Stimulated activated CD4-positive, alpha-beta T cell treated with anti-CD3 and anti-CD28 coated beads, TNF-alpha, amount 100 ng/mL, for 24 hours (primary cell): ENCODE data around the gene NTRK2.

Experiments used
- DNase-seq, 3 experiments: peaks; one replicate each; pipeline ENCODE4 v3.0.0-alpha.2; 2020; ENCODE audit warnings: low read depth in 3 of 3

NTRK2 gene

GRCh38 chr9:84736081-84736480, 66.6 kb downstream of the NTRK2 start:
- DNase-seq = no peak

DNA sequence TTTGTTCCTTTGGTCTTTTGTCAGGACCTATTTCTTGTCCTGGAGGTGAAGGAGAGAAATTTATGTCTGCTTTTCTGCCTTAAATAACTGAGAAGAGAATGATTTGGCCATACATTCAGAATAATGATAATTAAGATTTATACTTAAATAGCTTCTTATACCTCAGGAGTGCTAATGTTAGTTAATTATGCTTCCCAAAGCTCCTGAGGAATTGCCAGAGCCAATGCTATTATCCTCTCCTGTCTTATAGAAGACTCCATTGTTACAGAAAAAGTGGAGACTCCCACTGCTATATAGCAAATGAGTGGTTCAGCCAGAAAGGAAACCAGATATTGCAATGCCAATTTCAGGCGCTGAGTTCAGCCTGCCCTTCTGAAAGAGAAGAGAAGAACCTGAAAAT, 67.0 kb downstream of the NTRK2 start:
- DNase-seq = no peak

DNA sequence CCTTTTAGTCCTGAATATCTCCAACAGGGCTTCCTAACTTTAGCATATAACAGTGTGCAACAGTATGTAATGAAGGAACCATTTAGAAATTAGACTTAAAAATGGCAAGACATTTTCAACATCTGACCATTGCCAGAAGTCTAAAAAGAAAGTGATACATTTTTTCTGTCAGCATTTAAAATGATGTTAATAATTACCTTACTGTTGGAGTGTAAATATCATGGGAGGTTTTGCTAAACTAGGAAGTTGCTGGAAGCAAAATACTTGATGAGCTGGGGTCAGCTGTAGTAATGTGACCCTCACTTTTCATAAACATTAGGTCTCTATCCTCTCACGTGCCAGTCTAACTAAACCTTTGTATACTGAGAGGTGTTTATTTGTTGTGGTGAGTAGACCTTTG, 68.8 kb downstream of the NTRK2 start:
- DNase-seq = no peak

DNA sequence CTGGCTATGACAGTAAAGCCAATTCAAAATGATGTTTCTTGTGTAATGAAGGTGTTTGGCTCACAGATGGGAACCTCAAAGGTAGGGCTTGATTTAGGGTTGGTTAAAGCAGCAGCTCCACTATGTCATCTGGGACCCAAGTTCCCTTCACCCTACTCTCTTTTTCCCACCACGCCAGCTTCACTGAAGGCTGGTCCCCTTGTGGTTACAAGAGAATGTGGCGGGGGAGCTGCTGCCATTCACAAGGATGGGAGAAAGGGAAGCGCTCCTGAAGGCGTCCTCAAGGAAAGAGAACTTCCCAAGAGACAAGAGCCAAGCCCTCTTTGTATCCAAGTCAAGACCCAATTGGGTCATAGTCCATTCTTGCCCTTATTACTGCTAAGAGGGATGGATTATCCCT, 72.7 kb downstream of the NTRK2 start:
- no peak for DNase-seq

DNA sequence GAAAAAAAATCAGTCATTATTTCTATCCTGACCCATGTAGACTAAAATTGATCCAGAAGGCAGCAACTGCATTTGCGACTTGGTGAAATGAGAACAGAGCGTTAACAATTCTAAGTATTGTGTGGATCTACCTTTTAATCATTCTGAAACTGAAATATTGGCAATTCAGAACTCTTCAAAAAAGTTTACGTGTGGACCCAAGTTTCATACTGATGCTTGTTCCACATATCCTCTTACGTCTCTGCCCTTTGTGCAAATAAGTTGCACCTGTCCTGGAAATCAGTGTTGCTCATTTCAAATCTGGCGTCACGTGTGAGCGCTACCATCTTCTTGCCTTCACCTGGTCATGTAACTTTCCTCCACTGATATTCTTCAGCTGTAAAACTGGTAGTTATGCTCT, 74.7 kb downstream of the NTRK2 start:
- no peak for DNase-seq

GRCh38 chr9:84744726-84745125, 75.2 kb downstream of the NTRK2 start:
- no peak for DNase-seq

GRCh38 chr9:84748112-84748511, 78.6 kb downstream of the NTRK2 start:
- no peak for DNase-seq

DNA sequence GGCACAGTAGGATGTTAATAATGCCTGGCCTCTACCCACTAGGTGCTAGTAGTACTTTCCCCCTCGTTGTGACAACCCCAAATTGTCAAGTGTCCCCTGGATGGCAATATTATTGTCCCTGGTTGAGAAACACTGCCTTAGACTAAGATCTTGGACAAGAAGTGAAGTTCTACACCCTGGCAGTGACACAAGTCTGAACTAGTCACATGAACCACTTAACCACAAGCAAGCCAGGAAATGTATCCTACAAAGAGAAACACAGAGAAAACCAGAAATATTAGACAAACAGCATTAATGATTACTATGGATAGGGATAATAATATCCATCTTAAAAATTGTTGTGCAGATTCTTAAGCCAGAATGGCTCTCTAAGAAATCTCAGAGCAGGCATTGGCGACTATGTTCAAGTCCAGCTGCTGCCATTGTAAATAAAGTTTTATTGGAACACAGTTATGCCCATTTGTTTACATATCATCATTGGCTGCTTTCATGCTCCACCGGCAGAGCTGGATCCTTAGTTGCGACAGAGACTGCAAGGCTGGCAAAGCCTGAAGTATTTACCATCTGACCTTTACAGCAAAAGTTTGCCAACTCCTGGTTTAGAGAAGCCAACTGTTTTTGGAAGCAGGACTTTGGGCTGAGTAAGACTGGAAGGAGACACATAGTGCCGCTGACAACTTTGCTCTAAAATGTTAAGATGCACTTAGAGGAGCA, 80.8 kb downstream of the NTRK2 start:
- no peak for DNase-seq

DNA sequence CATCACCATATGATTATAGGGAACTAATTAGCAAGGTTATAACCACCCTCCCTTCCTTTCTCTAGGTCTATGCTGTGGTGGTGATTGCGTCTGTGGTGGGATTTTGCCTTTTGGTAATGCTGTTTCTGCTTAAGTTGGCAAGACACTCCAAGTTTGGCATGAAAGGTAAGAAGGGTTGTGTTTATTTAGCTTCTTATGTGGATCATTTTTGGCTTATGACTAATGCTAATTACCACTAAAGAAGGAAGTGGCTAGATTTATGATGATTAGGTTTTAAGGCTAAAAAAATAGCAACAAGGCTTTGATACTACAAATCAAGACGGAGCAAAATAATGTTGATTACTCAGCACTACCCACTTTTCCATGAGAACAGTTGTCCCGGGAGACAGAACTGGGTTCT, 82.4 kb downstream of the NTRK2 start:
- no peak for DNase-seq

GRCh38 chr9:84754461-84754860, 84.9 kb downstream of the NTRK2 start:
- no peak for DNase-seq

GRCh38 chr9:84754881-84755280, 85.4 kb downstream of the NTRK2 start:
- DNase-seq = no peak

DNA sequence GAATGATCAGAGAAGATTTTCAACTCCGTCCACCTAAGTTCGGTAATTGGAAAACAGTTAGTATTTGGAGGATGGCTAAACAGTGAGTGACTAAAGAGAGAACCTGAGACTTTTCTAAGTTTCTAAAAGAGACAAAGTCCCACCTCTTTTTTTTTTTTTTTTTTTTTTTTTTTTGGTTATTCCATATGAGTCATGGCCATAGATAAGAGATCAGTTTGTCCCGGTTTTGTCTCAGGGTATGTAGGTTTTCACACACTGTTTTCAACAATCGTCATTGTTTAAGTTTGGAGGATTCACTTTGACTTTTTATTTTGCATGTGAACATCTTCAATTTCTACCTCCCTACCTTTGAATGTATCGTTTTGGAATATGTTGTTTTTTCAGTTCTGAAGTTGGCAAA, 85.9 kb downstream of the NTRK2 start:
- no peak for DNase-seq

- DNase-seq = no peak
Observed at GRCh38 chr9:84756171-84756570, 86.6 kb downstream of the NTRK2 start.

- no peak for DNase-seq
Observed at GRCh38 chr9:84756731-84757130, 87.2 kb downstream of the NTRK2 start.

GRCh38 chr9:84758817-84759216, 89.3 kb downstream of the NTRK2 start:
- no peak for DNase-seq

DNA sequence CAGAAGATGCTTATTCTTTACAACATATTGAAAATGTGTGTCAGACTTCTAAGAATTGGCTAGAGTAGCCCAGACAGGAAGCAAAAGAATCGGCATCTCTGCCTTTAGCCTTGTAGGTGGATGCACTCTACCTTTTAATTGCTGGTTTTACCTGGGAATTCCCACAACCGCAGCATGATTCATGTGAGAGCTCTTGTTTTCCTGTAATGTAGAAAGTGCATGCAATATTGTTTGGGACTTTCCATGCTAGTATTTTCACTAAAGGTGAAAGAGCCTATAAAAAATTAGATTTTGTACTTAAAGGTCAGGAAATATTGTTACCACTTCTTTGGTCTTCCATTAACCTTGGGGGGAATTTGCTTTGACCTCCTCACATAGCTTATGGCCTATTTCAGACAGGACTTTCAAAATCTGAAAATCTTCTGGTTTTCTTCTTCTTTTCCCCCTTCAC, 89.8 kb downstream of the NTRK2 start:
- DNase-seq = peak in 2 of 3 experiments; percentile 7 to 12

GRCh38 chr9:84759804-84760203, 90.3 kb downstream of the NTRK2 start:
- no peak for DNase-seq

DNA sequence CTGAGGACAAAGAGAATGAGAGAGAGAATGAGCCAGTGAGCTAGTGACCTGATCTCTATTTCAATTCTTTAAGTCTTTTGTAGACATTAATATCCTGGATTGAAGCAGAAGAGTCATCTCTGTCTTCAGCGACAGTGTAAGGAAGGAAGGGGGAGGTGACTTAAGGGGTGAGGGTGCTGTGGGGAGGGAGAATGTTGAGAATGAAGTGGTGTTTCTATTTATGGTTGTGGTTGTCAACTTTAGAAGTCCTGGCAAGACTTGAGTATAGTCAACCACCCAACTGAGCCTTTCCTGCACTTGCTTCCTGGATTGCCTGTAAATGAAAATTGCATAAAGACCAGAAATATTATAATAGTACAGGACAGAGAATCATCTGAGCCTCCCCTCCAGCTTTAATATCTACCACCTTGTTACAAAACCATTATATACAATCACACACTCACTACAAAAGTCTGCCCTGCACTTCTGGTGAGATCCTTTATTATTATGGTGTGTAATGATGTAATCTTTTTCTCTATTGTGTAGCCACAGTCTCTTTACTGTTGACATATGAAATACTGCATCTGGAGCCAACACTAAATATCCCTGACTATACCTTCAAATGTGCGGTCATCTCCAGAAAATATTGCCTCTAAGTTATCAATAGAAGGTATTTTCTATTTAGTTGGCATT, 91.7 kb downstream of the NTRK2 start:
- no peak for DNase-seq

- no peak for DNase-seq
Observed at GRCh38 chr9:84772511-84772910, 103.0 kb downstream of the NTRK2 start.

DNA sequence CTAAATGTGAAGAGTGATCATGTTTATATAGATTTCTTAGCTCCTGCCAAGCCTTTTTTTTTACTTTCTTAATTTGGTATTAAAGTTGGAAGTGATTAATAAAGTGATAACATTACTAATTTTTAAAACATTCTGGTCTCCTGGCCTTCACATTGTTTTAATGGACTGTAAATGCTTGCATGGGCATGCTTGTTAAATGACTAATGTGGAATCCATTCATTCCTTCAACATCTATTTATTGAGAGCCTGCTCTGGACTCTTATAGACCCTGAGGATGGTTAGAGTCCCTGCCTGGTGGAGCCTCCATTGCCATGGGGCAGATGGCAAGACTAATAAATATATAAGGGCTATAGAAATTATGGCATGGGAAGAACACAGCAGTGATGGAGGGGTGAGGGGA, 103.5 kb downstream of the NTRK2 start:
- no peak for DNase-seq

DNA sequence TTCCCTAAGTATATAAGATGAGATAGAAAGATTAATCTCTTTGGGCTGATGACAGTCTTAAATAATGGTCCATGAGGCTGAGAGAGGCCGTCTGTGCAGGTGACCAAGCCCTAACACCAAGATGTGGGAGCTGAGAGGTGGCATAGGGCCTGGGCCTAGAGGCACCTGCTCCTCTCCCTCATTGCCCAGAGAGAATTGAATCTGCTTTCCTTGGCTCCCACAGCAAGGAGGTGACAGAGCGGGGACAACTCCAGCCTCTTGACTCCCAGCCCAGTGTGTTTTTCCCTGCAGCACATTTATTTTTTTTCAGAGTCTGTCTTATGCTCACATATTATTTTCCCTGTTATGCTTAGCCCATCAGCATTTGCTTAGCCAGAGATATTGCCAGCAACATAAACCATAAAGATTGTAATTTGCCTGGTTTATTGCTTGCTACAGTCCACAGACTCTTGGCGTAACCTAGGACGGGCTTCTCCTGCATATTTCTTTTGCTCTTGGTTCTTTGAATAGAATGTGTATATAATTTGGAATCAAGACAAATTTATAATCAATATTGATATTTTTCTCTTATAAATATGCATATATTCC, 105.6 kb downstream of the NTRK2 start:
- no peak for DNase-seq

DNA sequence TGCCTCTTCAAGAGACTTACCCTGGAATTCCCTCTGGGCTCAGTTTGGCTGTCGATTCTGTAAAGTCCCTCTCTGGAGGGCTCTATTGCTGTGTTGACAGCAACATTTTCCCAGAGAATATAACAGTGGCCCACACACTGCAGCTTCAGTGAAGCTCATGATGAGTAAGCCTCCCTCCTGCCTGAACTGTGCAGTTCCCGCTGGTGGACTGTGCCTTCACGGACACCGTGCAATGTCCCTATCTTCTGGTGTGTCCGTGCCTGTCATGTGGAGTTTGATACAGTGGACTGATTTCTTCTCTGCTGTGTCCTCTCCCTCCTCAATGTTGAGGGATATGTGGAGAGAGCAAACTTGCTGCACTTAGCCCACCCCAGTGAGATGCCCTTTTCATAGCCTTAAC, 109.0 kb downstream of the NTRK2 start:
- DNase-seq = no peak

GRCh38 chr9:84779883-84780282, 110.4 kb downstream of the NTRK2 start:
- DNase-seq = no peak
